GM13977 (cell line): ENCODE results near the gene SLC27A5.

ENCODE experiments used
- DNase-seq: peaks from one replicate; pipeline ENCODE4 v3.0.0; 2012; ENCODE audit warnings: low spot score
- in situ Hi-C: fragments of 300-500 bp; cut with MboI; formaldehyde crosslinking; loops from one replicate; pipeline ENCODE4 v1.12.0; 2022; ENCODE audit warnings: low sequenced_read_pairs, low pct_unique_long_range_greater_than_20kb, mixed read lengths, inconsistent platforms; ENCODE audit not compliant: unreplicated experiment
- TF ChIP-seq, protein P1 (sequence below): IDR thresholded peaks from 2 replicates; pipeline ENCODE4 v1.5.1; 2012; ENCODE audit warnings: mild to moderate bottlenecking, control low read depth; ENCODE audit not compliant: insufficient read depth; ENCODE audit errors: extremely low read depth, missing control alignments

SLC27A5 gene

DNA sequence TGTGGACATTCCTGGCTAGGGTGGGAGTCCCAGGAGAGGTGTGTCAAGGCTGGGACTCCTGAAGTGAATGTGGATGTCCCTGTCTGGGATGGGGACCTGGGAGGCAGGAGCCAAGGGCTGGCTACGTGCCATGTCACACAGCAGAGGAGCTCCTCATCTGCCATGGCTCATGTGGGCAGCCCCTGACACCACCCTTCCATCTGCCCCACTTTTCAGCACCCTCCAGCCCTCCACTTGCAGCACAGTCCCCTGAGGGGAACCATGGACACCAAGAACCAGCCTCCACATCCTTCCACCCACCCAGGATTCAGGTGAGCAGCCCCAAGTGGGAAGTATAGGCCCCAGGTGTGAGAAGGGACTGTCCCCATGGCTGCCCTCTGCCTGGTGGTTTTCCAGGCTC is 33.9 kb downstream of the SLC27A5 start:
- no peak for DNase-seq
- TF ChIP-seq, protein P1, sequence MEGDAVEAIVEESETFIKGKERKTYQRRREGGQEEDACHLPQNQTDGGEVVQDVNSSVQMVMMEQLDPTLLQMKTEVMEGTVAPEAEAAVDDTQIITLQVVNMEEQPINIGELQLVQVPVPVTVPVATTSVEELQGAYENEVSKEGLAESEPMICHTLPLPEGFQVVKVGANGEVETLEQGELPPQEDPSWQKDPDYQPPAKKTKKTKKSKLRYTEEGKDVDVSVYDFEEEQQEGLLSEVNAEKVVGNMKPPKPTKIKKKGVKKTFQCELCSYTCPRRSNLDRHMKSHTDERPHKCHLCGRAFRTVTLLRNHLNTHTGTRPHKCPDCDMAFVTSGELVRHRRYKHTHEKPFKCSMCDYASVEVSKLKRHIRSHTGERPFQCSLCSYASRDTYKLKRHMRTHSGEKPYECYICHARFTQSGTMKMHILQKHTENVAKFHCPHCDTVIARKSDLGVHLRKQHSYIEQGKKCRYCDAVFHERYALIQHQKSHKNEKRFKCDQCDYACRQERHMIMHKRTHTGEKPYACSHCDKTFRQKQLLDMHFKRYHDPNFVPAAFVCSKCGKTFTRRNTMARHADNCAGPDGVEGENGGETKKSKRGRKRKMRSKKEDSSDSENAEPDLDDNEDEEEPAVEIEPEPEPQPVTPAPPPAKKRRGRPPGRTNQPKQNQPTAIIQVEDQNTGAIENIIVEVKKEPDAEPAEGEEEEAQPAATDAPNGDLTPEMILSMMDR = no peak
- in situ Hi-C loops = no loop called here

DNA sequence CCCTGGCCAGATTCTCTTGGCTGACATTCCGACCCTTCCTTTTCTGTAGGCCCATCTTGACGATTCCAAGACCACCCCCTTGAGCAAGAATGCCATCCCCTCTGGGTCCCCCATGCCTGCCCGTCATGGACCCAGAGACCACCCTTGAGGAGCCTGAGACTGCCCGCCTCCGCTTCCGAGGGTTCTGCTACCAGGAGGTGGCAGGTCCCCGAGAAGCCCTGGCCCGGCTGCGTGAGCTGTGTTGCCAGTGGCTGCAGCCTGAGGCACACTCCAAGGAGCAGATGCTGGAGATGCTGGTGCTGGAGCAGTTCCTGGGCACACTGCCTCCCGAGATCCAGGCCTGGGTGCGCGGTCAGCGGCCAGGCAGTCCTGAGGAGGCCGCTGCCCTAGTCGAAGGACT is 34.7 kb downstream of the SLC27A5 start:
- TF ChIP-seq, protein P1 = no peak
- in situ Hi-C loops = no loop called here
- no peak for DNase-seq

DNA sequence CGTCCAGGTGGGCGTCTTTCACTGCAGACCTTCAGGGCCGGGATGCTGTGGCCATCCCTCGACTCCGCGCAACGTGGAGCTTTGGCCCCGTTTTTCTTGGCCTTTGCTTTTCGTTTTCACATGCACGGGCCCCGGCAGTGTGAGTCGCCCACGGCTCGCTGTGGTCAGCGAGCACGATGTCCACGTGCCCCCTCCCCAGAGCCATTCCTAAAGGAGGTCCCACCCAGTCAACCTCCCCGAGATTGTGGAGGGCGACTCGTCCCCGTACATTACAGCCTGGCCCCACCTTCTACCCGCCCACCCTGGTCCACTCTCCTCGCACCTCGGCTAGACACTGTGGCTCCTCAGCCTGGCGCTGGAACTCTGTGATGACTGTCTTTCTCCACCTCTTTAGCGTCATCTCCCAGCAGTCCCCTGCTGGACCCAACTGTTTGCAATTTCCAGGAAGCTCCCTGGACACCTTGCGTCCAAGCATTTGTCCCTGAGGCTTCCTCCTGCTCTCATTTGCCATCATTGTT is 35.2 kb downstream of the SLC27A5 start:
- in situ Hi-C loops = no loop called here
- TF ChIP-seq, protein P1 = no peak
- no peak for DNase-seq

DNA sequence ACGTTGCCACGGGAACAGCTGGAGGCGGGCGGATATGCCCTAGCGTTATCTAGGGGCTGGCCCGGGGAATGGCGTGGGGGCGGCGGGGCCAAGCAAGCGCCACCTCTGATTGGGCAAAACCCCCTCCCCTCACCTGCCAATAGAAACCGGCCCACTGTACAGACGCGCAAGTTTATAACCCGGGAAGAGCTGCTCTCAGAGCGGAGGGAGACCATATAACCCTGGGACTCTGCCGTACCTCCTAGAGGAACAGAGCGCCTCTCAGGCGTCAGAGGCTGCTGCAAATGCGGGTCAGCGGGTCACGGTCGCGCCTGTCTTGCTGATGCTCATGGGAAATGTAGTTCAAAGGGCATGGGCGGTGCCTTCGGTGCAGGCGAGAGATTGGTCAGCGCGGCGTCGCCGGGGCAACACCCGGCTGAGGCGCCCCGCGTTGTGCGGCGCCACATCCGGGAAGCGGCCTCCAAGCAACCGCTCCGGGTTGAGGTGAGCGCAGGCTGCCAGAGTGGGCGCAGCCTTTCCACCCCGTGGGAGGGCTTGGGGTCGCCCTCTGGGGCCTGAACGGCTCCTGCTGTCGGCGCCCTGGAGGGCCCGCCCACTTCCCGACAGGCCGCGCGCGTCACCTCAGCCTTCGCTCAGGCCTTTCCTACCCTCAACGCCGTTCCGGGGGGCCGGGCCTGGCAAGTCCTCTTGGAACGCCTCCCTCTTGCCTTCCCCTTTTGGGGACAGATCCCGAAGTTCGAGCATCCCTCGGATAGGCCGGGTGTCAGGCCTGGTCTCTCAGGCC is 35.9 kb downstream of the SLC27A5 start, which contains the start of gene ZNF446:
Gene ZNF446, plus strand, starts transcription at position 639 of the 784 bp plus-strand sequence. CDS start 867 bp downstream, outside the sequence.
- in situ Hi-C loops = no loop called here
- DNase-seq = peak; percentile 97
- TF ChIP-seq, protein P1 = no peak

DNA sequence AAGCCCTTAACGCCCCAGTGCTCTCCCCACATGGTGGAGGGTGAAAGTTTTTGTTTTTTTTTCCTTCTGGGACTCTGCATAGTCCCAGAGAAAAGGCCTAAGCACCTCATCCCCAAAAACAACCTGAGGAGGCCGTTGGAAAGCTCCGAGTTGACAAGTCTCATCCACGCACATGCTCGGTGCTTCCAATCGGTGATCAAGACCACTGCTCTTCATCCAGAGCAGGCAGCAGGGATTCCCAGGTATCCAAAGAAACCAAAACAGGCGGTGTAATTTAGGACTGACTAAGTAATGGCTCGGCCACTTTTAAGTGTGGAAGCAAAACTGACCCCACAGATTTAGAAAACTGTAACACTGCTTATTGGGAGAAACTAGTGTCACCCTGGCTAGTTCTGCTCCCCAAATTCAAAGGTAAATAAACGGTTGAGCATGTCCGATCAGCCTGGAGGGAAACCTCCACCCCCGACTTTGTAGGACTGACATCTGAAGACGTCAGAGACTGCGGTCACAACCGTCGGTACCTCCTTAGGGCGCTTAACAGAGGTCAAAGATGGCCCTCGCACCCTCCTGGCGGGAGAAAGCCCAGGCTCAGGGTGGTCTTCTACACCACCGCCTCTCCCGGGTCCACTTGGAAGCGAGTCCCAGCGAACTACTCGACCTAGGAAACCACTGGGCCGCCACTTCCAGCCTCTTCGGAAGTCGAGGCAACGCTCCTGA is 36.6 kb downstream of the SLC27A5 start:
- in situ Hi-C loops = no loop called here
- DNase-seq = peak; percentile 65
- TF ChIP-seq, protein P1 = no peak

DNA sequence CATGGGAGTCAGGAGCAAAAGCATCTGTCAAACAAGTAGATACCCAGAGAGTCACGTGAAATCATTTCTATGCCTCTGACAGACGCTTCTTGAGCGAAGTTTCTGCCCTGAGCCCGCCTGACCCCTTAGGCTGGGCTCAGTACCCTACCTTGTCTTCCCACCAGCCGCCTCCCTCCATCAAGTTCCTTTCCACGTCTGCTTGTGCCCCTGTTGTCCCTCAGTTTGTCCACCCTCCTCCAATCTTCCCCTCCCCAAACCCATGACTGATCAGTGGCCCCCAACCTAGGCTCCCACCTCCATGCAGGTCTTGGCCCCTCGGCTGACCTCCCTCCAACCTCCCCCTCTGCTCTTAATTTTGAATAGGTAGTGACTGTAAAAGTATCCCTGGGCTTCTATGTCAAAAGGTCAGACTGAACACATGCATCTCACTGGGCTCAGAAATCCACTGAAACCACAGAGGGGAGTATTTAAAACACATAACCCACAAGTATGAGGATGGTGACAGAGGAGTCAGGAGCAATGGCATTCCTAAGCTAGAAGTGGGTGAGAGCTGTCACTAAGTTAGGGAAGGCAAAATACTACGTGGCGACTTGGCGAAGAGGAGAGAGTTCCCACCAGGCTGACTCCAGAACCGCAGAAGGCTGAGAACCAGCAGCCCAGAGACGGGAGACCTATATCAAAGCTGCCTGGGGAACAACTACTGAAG is 37.3 kb downstream of the SLC27A5 start:
- in situ Hi-C loops = no loop called here
- TF ChIP-seq, protein P1 = no peak
- no peak for DNase-seq
